GM18861 (cell line): ENCODE measurements around the gene TMEM88.

ENCODE experiments used
- ATAC-seq: cut with Tn5 transposase; IDR thresholded peaks from one replicate; pipeline ENCODE4 v1.9.1; 2021; ENCODE audit not compliant: unreplicated experiment

TMEM88 gene

GRCh38 chr17:7833011-7833794, 21.7 kb upstream of the TMEM88 start:
- no peak for ATAC-seq

GRCh38 chr17:7833795-7834541, 20.9 kb upstream of the TMEM88 start, which contains the start of gene KDM6B:
Gene KDM6B, plus strand, starts transcription at chr17:7834217. Its CDS starts 11,338 bp downstream, at chr17:7845555.
- ATAC-seq, result no peak

GRCh38 chr17:7834542-7834956, 20.3 kb upstream of the TMEM88 start:
- no peak for ATAC-seq

GRCh38 chr17:7834957-7835813, 19.7 kb upstream of the TMEM88 start:
- ATAC-seq, result peak; percentile 29

GRCh38 chr17:7835814-7836595, 18.9 kb upstream of the TMEM88 start:
- ATAC-seq, result peak; percentile 24

- ATAC-seq, result no peak
Measured at GRCh38 chr17:7836596-7837407, 18.1 kb upstream of the TMEM88 start.

GRCh38 chr17:7837408-7838088, 17.3 kb upstream of the TMEM88 start:
- no peak for ATAC-seq

GRCh38 chr17:7838090-7839075, 16.5 kb upstream of the TMEM88 start:
- no peak for ATAC-seq

DNA sequence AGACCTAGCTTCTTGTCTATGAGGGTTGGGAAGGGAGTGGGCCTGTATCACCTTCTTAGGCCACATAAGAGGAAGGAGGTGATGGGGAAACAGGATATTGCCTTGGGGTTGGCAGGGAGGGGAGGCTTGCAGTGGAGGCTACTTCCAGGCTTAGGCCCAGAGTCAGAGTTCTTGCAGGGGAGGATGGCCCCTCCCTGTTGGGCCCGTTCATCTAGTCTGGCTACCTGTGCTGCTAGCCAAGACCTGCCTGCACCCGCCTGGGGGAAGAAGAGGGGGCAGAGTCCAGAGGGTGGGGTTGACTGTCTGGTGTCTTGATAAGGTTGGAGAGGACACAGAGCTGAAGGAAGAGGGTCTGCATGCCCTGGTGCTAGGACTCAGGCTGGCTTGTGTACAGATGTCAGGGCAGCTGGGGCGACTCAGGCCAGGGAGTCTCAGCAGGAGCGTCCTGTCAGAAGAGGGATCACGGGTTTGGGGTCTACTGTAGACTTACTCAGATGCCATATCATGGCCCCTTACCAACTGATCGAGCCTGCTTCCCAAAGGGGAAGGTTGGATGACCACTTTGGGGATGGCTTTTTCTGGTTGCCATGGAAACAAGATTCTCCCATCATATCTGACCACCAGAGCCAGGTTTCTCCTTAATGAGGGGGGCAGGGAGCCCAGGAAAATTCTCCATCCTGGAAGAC, 15.5 kb upstream of the TMEM88 start:
- no peak for ATAC-seq

- no peak for ATAC-seq
Measured at GRCh38 chr17:7839876-7840261, 15.0 kb upstream of the TMEM88 start.

DNA sequence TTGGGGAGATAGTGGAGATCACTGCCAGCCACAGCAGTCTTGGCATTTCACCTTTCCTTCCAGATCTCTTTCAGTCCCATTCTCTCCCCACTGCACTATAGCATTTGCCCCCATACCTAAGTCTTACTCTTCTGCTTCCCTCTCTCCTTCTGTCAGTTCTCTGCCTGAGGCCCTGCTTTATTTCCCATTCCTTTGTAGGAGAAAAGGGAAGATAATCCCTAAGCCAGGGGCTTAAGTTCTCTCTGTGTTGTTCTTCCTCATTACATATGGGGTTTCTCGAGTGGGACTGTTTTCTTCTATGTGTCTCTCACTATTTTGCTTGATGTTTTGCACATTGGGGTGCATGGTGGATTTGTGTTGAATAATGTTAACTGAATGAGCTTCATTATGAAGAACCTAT, 14.4 kb upstream of the TMEM88 start:
- ATAC-seq, result no peak

DNA sequence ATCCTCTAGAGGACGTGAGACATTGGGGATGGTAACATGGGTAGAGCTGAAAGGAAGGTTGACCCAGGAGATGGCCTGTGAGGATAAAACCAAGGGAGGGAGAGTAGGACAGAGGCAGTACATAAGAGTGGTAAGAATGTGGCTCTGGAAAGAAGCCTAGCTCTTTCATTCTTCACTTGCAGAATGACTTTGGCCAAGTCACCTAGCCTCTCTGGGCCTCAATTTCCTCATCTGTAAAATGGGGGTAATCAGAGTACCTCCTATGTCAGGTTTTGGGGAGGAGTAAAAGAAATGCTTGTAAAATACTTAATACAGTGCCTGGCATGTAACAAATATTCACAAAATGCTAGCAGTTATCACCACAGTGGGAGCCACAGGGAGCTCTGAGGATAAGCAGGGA, 14.0 kb upstream of the TMEM88 start:
- no peak for ATAC-seq

GRCh38 chr17:7841396-7841914, 13.4 kb upstream of the TMEM88 start:
- peak; percentile 4 for ATAC-seq

GRCh38 chr17:7841915-7842379, 12.9 kb upstream of the TMEM88 start:
- peak; percentile 10 for ATAC-seq

DNA sequence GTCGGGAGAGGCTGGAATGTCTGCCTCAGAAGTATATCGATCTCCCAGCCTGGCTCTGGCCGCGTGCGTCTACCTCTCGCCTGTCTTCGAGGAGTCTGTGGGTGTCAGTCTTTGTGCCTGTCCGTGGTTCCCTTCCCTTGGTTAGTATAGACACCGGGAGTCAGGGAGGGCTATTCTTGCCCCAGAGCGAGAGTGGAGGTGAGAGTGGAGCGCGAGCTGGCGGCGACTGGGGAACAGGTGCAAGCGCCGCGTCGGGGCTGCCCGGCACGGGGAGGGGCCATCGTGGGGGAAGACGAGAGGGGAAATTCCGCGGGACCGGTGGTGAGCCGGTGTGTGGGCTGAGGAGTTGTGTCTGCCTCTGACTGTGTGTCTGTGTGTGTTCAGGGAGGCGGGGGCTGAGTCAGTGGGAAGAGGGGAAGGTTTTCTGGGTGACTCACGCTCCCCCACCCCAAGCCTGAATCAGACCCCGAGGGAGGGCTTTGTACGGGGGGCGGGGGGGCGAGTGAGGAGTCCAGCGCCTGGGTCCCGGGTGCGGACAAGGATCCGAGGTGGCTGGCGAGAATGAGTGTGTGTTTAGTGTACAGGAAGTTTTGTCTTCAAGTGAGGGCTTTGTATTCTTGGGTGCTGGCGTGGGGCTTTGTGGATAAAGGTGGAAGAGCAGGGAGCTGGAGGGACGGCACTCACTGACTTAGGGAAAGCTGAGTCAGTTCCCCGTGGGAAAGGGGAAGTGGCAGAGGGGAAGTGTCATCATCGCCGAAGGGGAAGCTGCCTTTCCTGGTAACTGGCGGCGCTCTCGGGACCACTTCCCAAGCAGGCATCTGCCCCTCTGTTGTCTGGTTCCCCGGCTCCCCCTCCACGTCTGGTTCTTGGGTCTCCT, 12.2 kb upstream of the TMEM88 start:
- peak; percentile 18 for ATAC-seq

GRCh38 chr17:7843257-7843535, 11.7 kb upstream of the TMEM88 start:
- ATAC-seq, result no peak
